Testis (tissue), 3 donors: ENCODE measurements around the gene ADRA2C. TPM values are rescaled to one million over a fixed set of nuclear protein-coding genes. Genes with fewer than 3 reads are reported as not detected.
A peak's percentile ranks its signal among the peaks of the same experiment; 100 is the strongest.

Experiments used
- DNase-seq: peaks from one replicate; pipeline ENCODE4 v3.0.0-alpha.2; 2019
- H3K27ac ChIP-seq, 2 donors: fragments of 200-600 bp; sonication (generic); one replicate each; pipeline ENCODE4 v1.5.1; 2019
- H3K27me3 ChIP-seq: fragments of 200-600 bp; sonication (generic); one replicate; pipeline ENCODE4 v1.5.1; 2019
- H3K36me3 ChIP-seq: fragments of 200-600 bp; sonication (generic); one replicate; pipeline ENCODE4 v1.5.1; 2017; ENCODE audit warnings: low read depth; ENCODE audit errors: missing control alignments
- H3K4me1 ChIP-seq: fragments of 200-600 bp; sonication (generic); one replicate; pipeline ENCODE4 v1.5.1; 2019
- H3K4me3 ChIP-seq, 2 donors: fragments of 200-600 bp; sonication (generic); one replicate each; pipeline ENCODE4 v1.5.1; 2017 to 2019
- H3K9me3 ChIP-seq: fragments of 200-600 bp; sonication (generic); one replicate; pipeline ENCODE4 v1.5.1; 2017
- POLR2A ChIP-seq: fragments of 450-650 bp; IDR thresholded peaks from one replicate; pipeline ENCODE4 v1.6.1; 2017; ENCODE audit warnings: antibody characterized with exemption, mild to moderate bottlenecking, moderate library complexity
- WGBS, 2 donors: methylation state at CpG; one replicate each; pipeline ENCODE4 v1.1.5; 2018; 5-methylcytosine and 5-hydroxymethylcytosine counted together
- intact Hi-C: fragments of 100-400 bp; cut with DNase I; formaldehyde crosslinking; loops from one replicate; pipeline ENCODE4 v1.15.1; 2023; ENCODE audit warnings: low total_unique reads
- polyA plus RNA-seq: library from polyadenylated mRNA; stranded (reverse); fragments of 350-450 nt; fragmentation: Illumina TruSeq; extraction: RNeasy Lipid Tissue Mini Kit (QIAGEN cat#74804); gene quantifications from one replicate; pipeline ENCODE4 v1.2.3, GENCODE V29; 2014; ENCODE audit warnings: low read depth, low replicate concordance; ENCODE audit not compliant: insufficient read depth
- total RNA-seq, 2 donors: library from RNA; depleted of rRNA; stranded (reverse); fragments of >200 nt; gene quantifications; one replicate each; pipeline ENCODE4 v1.2.3, GENCODE V29; 2016
- TF ChIP-seq, protein P1 (sequence below), 3 experiments: fragments of 450-650 bp in 2 of 3; fragments of 200-600 bp in 1 of 3; sonication (generic) in 1 of 3; IDR thresholded peaks; one replicate each; pipeline ENCODE4 v1.5.1; 2016 to 2019; ENCODE audit warnings: antibody characterized with exemption in 3 of 3, mild to moderate bottlenecking in 2 of 3, moderate library complexity in 1 of 3

Gene ADRA2C
- total and polyA plus RNA-seq, 3 donors from 2014 or later, result 7.2 to 16.0 (median 9.3) TPM

DNA sequence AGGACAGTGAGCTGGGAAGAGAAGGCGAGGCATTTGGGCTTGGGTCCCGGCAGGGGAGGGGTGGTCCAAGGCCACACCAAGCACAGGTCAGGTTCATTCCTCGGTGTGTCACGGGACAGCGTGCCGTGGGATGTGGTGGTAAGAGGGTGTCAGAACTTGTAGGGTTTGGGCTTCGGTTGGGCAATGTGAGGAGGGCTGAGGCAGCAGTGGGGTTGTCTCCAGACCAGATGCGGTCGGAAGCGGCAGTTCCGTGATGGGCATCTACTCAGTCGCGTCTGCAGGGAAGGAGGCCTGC, 22.1 kb downstream of the ADRA2C start:
- intact Hi-C loops, result no loop called here
- no peaks in the 10 kb centered on the region for H3K27me3 ChIP-seq

DNA sequence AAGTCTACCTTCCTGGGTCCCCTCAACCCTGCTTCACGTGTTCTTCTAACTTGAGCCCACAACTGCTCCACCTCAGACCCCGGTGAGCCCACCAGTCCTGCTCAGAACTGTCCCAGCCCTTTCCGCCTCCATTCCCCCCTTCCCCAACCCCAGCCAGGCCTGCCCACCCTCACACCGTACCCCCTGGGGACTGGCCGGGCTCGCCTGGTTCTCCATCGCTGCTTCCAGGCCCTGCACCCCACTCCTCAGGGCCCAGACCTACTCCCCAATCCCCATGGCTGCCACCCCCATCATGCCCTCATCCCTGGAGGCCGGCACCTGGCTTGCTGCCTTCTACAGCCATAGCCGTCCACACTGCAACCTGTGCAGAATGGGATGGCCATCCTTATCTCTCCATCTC, 23.4 kb downstream of the ADRA2C start:
- Histone ChIP-seq H3K9me3 (no peaks in the 10 kb centered on the region), H3K36me3 (no peaks in the 10 kb centered on the region), H3K4me1 (no peaks in the 10 kb centered on the region), H3K27ac (no peak overlapping the region), H3K27me3 (no peaks in the 10 kb centered on the region), H3K4me3 (no peak overlapping the region)
- 75 to 78% methylated on average over 9 of the region's 9 CpGs for WGBS, 2 donors
- no peak for TF ChIP-seq POLR2A
- TF ChIP-seq, protein P1, sequence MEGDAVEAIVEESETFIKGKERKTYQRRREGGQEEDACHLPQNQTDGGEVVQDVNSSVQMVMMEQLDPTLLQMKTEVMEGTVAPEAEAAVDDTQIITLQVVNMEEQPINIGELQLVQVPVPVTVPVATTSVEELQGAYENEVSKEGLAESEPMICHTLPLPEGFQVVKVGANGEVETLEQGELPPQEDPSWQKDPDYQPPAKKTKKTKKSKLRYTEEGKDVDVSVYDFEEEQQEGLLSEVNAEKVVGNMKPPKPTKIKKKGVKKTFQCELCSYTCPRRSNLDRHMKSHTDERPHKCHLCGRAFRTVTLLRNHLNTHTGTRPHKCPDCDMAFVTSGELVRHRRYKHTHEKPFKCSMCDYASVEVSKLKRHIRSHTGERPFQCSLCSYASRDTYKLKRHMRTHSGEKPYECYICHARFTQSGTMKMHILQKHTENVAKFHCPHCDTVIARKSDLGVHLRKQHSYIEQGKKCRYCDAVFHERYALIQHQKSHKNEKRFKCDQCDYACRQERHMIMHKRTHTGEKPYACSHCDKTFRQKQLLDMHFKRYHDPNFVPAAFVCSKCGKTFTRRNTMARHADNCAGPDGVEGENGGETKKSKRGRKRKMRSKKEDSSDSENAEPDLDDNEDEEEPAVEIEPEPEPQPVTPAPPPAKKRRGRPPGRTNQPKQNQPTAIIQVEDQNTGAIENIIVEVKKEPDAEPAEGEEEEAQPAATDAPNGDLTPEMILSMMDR (IDR thresholded peaks at IDR 0.05), result no peak
- intact Hi-C loops, result no loop called here
- DNase-seq, result no peak

More for the DNA sequence above, 22.1 kb downstream of the ADRA2C start:
- WGBS, 2 donors, result 89 to 93% methylated on average over 7 to 13 of the region's 13 CpGs
- no peak for DNase-seq
- no peak overlapping the region for H3K4me3 ChIP-seq
- no peaks in the 10 kb centered on the region for H3K9me3 ChIP-seq
- TF ChIP-seq, protein P1 (IDR thresholded peaks at IDR 0.05), result no peak
- TF ChIP-seq POLR2A, result no peak
- H3K36me3 ChIP-seq, result no peaks in the 10 kb centered on the region
- no peak overlapping the region for H3K27ac ChIP-seq
- H3K4me1 ChIP-seq, result peaks cover 4% of the 10 kb centered on the region

DNA sequence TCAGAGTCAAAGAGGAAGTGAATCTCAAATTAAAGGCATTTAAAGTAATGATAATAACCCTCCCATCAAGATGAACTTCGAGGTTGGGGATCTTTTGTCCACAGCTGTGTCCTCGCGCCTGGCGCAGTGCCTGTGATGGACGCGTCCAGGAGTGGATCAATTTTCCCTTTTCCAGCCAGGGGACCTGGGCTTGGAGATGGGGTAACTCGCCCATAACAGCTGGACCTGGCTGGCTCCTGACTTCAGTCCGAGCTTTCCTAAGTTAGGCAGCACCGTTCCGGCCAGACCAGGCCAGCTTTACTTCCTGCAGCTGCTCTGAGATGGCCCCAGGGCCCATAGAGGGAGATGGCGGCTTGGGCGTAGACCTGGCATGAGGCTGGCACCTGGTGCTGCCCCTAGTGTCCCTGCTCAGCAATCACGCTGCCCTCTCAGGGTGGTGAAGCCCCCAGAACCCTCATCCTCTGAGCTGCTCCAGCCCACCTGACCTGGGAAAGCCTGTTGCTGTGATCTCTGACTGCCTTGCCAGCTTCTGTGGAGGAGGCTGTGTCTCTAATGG, 23.9 kb downstream of the ADRA2C start:
- DNase-seq, result no peak
- no peak overlapping the region for H3K27ac ChIP-seq
- WGBS, 2 donors, result 87 to 94% methylated on average over 6 to 13 of the region's 13 CpGs
- no peaks in the 10 kb centered on the region for H3K36me3 ChIP-seq
- TF ChIP-seq POLR2A, result no peak
- TF ChIP-seq, protein P1 (IDR thresholded peaks at IDR 0.05), result no peak
- H3K4me1 ChIP-seq, result no peaks in the 10 kb centered on the region
- no peaks in the 10 kb centered on the region for H3K27me3 ChIP-seq
- no peak overlapping the region for H3K4me3 ChIP-seq
- intact Hi-C loops, result no loop called here
- H3K9me3 ChIP-seq, result no peaks in the 10 kb centered on the region

DNA sequence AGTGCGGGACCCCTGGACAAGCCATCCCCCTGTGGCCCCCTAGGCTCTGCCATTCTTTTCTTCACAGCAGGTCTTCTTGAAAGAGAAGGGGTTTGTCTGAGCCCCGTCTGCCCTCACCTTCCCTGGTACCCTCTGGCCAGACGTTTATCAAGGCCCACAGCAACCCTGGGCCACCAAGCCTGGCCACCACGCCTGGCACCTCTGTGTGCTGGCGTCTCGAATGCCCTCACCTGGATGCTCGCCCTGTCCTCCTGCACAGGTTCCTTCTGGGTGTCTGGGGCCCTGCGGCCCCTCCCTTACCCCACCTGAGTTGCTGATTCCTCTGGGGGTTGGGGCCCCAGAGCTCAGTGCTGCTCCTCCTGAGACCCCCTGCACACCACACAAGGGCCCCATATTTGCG, 25.1 kb downstream of the ADRA2C start:
- no peak overlapping the region for H3K4me3 ChIP-seq
- H3K9me3 ChIP-seq, result no peaks in the 10 kb centered on the region
- no peaks in the 10 kb centered on the region for H3K36me3 ChIP-seq
- no peak overlapping the region for H3K27ac ChIP-seq
- TF ChIP-seq, protein P1 (IDR thresholded peaks at IDR 0.05), result no peak
- TF ChIP-seq POLR2A, result no peak
- intact Hi-C loops, result no loop called here
- H3K27me3 ChIP-seq, result no peaks in the 10 kb centered on the region
- H3K4me1 ChIP-seq, result no peaks in the 10 kb centered on the region
- WGBS, 2 donors, result 77 to 86% methylated on average over 9 of the region's 9 CpGs
- DNase-seq, result no peak

DNA sequence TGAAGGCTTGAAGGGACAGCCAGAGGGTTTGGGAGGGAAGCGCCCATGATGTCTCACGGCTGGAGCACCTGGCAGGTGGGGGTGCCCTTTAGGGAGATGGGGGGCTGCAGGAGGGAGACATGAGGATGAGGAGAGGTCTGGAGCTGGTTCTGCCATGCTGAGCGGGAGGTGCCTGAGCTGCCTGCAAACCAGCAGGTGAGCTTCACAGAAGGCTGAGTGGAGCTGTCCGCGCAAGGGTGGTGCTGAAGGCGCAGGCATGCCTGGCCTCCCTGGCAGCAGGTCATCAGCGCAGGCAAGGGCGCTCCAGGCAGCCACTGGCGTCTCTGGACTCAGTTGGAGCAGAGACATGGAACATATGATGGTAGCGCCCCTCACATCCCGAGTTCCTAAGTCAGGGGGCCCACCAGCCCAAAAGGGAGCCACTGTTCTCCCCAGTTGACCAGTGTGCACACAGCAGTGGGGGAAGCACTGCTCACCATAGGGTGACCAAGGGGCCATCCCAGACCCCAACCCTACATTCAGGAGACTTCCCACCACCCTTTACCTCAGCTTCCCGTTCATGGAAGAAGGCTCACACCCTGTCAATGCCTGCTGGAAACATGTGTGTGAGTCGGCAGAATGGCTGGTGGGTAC, 25.8 kb downstream of the ADRA2C start:
- WGBS, 2 donors, result 22 to 52% methylated on average over 6 to 13 of the region's 13 CpGs
- H3K27me3 ChIP-seq, result no peaks in the 10 kb centered on the region
- intact Hi-C loops, result no loop called here
- no peak overlapping the region for H3K4me3 ChIP-seq
- no peaks in the 10 kb centered on the region for H3K4me1 ChIP-seq
- TF ChIP-seq POLR2A, result no peak
- TF ChIP-seq, protein P1 (IDR thresholded peaks at IDR 0.05), result no peak
- no peaks in the 10 kb centered on the region for H3K36me3 ChIP-seq
- peak; percentile 70 for DNase-seq
- H3K9me3 ChIP-seq, result no peaks in the 10 kb centered on the region
- no peak overlapping the region for H3K27ac ChIP-seq
